Activated naive CD8-positive, alpha-beta T cell treated with anti-CD3 and anti-CD28 coated beads for 36 hours (primary cell): Measurements from ENCODE around the gene DYRK2. TPM values are rescaled to one million over a fixed set of nuclear protein-coding genes. Genes with fewer than 3 reads are reported as not detected.
"Not testable (repeated sequence)": the region's sequence is repeated elsewhere in the genome, so short reads cannot be mapped to it uniquely, and the experiment has no call there.

Experiments used
- DNase-seq: peaks from one replicate; pipeline ENCODE4 v3.0.0; 2021
- H3K27ac Mint-ChIP-seq: one replicate; pipeline ENCODE4 v1.8.0; 2022; ENCODE audit warnings: mild to moderate bottlenecking, moderate library complexity, mixed read lengths
- H3K27me3 Mint-ChIP-seq: one replicate; pipeline ENCODE4 v1.8.0; 2022; ENCODE audit warnings: mild to moderate bottlenecking, mixed read lengths
- H3K36me3 Mint-ChIP-seq: one replicate; pipeline ENCODE4 v1.8.0; 2021; ENCODE audit warnings: mild to moderate bottlenecking, mixed read lengths
- H3K4me1 Mint-ChIP-seq: one replicate; pipeline ENCODE4 v1.8.0; 2021; ENCODE audit warnings: mixed read lengths
- H3K4me3 Mint-ChIP-seq: one replicate; pipeline ENCODE4 v1.8.0; 2022; ENCODE audit warnings: mild to moderate bottlenecking, moderate library complexity, mixed read lengths
- H3K9me3 Mint-ChIP-seq: one replicate; pipeline ENCODE4 v1.8.0; 2022; ENCODE audit warnings: mixed read lengths
- total RNA-seq, 2 experiments: library from RNA; stranded (reverse); gene quantifications; one replicate each; pipeline ENCODE4 v1.2.3, GENCODE V29; 2021

The DYRK2 gene
- total RNA-seq, 2 experiments from 2014 or later: 29.6 to 33.0 TPM

DNA sequence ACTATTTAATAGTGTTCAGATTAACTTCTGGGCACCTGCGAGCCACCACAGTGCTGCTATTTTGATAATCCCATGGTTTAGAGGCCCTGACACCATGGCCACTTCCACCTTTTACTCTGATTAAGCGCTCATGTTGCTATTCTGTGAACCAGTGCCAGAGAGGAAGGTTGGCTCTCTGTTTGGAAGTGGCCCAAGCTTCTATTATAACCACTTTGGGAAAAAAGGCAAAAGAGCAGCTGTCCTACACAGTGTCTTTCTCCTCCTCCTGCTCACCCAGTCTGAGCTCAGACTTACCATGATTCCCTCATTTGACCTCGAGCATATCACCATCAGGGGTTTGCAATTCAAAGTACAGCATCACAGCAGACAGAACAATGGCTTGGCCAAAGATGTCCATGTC is 23.3 kb downstream of the DYRK2 start:
- H3K4me1 Mint-ChIP-seq: peaks cover 40% of the 10 kb centered on the region
- H3K27me3 Mint-ChIP-seq: no peaks in the 10 kb centered on the region
- H3K9me3 Mint-ChIP-seq: peaks cover 28% of the 10 kb centered on the region
- no peak overlapping the region for H3K4me3 Mint-ChIP-seq
- DNase-seq: no peak
- H3K36me3 Mint-ChIP-seq: peaks cover 53% of the 10 kb centered on the region
- H3K27ac Mint-ChIP-seq: no peak overlapping the region

DNA sequence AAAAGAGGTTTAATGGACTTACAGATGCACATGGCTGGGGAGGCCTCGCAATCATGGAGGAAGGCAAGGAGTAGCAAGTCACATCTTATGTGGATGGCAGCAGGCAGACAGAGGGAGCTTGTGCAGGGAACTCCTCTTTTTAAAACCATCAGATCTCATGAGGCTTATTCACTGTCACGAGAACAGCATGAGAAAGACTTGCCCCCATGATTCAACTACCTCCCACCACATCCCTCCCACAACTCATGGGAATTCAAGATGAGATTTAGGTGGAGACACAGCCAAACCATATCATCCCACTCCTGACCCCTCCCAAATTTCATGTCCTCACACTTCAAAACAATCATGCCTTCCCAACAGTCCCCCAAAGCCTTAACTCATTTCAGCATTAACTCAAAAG is 24.0 kb downstream of the DYRK2 start:
- Mint-ChIP-seq H3K36me3 (peaks cover 47% of the 10 kb centered on the region), H3K9me3 (peaks cover 28% of the 10 kb centered on the region), H3K4me1 (peaks cover 34% of the 10 kb centered on the region)
- not testable (repeated sequence) for H3K27ac Mint-ChIP-seq, H3K27me3 Mint-ChIP-seq, H3K4me3 Mint-ChIP-seq, DNase-seq

- Mint-ChIP-seq H3K36me3 (peaks cover 45% of the 10 kb centered on the region), H3K9me3 (peaks cover 28% of the 10 kb centered on the region), H3K4me1 (peaks cover 35% of the 10 kb centered on the region)
- H3K4me3 Mint-ChIP-seq, DNase-seq, H3K27me3 Mint-ChIP-seq, H3K27ac Mint-ChIP-seq: not testable (repeated sequence)
Measured at GRCh38 chr12:67673509-67673908, 25.0 kb downstream of the DYRK2 start.

GRCh38 chr12:67674417-67674816 is 25.9 kb downstream of the DYRK2 start:
- Mint-ChIP-seq H3K27ac (no peak overlapping the region), H3K4me3 (no peak overlapping the region), H3K27me3 (no peaks in the 10 kb centered on the region), H3K4me1 (peaks cover 36% of the 10 kb centered on the region), H3K9me3 (peaks cover 28% of the 10 kb centered on the region), H3K36me3 (peaks cover 47% of the 10 kb centered on the region)
- DNase-seq: no peak

DNA sequence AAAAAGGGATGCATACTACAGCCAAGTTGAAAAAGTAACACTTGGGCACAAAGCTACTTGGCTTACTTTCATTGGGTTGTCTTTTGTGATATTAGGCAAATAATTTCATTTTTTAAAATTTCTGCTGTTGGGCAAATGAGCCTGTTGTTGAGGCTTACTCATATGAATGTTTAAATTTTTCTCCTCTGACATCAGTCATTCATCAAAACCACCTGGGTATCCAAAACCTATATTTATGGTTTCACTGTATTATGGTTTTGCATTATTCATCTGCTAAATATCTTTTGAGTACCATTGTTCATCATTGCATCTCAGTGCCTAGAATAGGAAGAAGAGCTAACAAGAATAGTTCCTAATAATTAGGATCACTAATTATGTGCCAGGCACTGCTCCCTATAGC is 28.1 kb downstream of the DYRK2 start:
- DNase-seq: no peak
- Mint-ChIP-seq H3K4me1 (peaks cover 25% of the 10 kb centered on the region), H3K27ac (no peak overlapping the region), H3K9me3 (peaks cover 23% of the 10 kb centered on the region), H3K36me3 (peaks cover 42% of the 10 kb centered on the region), H3K4me3 (no peak overlapping the region), H3K27me3 (no peaks in the 10 kb centered on the region)

DNA sequence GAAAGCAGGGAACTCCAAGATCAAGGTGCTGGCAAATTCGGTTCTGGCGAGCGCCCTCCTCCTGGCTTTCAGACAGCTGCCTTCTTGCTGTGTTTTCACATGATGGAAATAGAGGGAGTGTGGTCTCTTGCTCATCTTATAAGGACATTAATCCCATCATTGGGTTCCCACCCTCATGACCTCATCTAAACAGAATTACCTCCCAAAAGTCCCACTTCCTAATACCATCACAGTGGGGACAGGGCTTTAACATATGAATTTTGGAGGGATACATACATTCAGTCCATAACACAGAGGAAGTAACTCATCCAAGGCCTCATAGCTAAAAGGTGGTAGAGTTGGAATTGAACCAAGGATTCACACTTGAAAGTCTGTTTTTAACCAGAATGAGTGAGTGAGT is 28.6 kb downstream of the DYRK2 start:
- DNase-seq: no peak
- H3K27ac Mint-ChIP-seq: no peak overlapping the region
- H3K36me3 Mint-ChIP-seq: peaks cover 44% of the 10 kb centered on the region
- no peaks in the 10 kb centered on the region for H3K27me3 Mint-ChIP-seq
- peaks cover 21% of the 10 kb centered on the region for H3K9me3 Mint-ChIP-seq
- peaks cover 25% of the 10 kb centered on the region for H3K4me1 Mint-ChIP-seq
- no peak overlapping the region for H3K4me3 Mint-ChIP-seq

DNA sequence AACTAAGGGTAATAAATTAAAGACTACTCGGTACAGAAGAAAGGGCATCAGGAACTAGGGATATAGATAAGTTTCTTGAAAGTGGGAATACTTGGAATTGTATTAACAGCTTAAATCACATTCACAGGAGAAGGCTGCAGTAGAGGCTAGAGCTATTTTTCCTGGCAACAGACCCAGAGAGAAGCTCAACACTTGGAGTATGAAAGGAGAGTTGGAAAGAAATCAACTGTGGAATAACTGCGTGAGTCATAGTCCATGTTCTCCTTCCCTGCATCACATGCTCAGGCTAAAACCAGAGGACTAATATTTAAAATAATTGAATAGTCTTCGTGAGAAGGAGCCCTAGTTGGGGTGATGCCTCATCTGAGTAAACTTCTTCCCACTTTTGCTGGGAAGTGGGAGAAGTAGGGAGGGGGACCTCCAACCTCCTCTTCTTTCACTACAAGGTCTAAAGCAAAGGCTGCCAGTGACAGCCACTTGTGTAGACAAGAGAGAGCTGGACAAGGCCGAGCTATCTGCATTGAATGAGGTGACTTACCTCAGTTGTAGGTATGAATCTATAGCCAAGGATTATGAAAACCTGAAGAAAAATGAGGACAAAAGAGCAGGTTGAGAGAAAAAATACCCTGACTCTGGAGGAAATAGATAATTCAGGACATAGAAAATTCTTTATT is 32.7 kb downstream of the DYRK2 start:
- Mint-ChIP-seq H3K36me3 (peaks cover 22% of the 10 kb centered on the region), H3K4me1 (peaks cover 15% of the 10 kb centered on the region), H3K9me3 (no peaks in the 10 kb centered on the region), H3K4me3 (no peak overlapping the region), H3K27ac (no peak overlapping the region), H3K27me3 (no peaks in the 10 kb centered on the region)
- DNase-seq: no peak

- peaks cover 13% of the 10 kb centered on the region for H3K4me1 Mint-ChIP-seq
- peaks cover 25% of the 10 kb centered on the region for H3K36me3 Mint-ChIP-seq
- H3K4me3 Mint-ChIP-seq: no peak overlapping the region
- no peak for DNase-seq
- no peaks in the 10 kb centered on the region for H3K9me3 Mint-ChIP-seq
- no peaks in the 10 kb centered on the region for H3K27me3 Mint-ChIP-seq
- no peak overlapping the region for H3K27ac Mint-ChIP-seq
Measured at GRCh38 chr12:67681941-67682620, 33.5 kb downstream of the DYRK2 start.

DNA sequence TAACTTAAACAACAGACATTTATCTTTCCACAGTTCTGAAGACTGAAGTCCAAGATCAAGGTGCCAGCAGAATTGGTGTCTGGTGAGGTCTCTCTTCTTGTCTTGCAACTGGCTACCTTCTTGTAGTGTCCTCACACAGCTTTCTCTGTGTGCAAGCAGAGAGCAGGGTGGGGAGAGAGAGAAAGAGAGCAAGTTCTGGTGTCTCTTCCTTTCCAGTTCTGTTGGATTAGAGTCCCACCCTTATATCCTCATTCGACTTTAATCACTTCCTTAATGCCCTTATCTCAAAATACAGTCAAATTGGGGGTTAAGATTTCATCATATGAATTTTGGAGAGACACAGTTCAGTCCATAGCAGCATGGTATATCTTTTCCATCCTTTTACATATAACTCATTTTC is 40.8 kb downstream of the DYRK2 start:
- Mint-ChIP-seq H3K4me3 (no peak overlapping the region), H3K36me3 (peaks cover 17% of the 10 kb centered on the region), H3K27me3 (no peaks in the 10 kb centered on the region), H3K9me3 (peaks cover 4% of the 10 kb centered on the region), H3K4me1 (peaks cover 15% of the 10 kb centered on the region), H3K27ac (no peak overlapping the region)
- DNase-seq: no peak

DNA sequence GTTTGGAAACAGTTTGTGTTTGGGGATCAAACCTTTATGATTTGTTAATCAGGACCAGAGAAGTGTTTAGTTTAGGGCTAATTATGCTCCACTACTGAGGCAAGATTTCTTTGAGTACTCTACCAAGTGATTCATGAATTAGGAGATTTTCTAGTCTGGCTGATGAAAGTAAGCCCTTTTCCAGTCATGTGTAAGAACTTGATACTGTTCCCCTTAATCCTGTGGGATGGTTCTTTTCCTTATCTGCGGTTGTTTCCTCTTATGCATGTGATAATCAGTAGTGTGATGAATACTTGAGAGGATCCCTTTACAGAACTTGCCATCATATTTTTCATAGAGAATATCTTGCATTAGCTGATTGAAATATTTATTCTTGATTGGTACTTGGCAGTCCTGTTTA is 42.1 kb downstream of the DYRK2 start:
- DNase-seq: no peak
- Mint-ChIP-seq H3K36me3 (peaks cover 15% of the 10 kb centered on the region), H3K4me3 (no peak overlapping the region), H3K9me3 (peaks cover 4% of the 10 kb centered on the region), H3K27me3 (no peaks in the 10 kb centered on the region), H3K27ac (no peak overlapping the region), H3K4me1 (peaks cover 28% of the 10 kb centered on the region)

GRCh38 chr12:67691220-67691619 is 42.7 kb downstream of the DYRK2 start:
- Mint-ChIP-seq H3K36me3 (peaks cover 15% of the 10 kb centered on the region), H3K9me3 (peaks cover 4% of the 10 kb centered on the region), H3K4me1 (peaks cover 28% of the 10 kb centered on the region), H3K27me3 (no peaks in the 10 kb centered on the region), H3K4me3 (no peak overlapping the region), H3K27ac (no peak overlapping the region)
- DNase-seq: no peak

DNA sequence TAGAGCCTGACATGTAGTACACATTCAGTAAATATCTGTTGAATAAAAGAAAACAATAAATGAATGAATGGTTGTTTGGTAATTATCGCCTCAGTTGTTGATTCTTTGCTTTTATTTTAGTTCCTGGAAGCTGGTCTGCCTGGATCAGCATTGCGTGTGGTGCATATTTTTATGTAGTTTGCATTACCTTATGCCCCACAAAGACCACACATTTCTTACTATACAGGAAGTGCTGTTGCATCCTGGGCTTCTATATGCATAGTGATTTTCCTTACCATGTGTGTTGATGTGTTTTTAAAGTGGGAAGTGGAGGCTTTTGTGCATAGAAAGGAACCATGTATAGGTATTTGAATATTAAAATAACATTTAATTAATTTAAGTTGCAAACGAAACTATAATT is 43.6 kb downstream of the DYRK2 start:
- Mint-ChIP-seq H3K4me1 (peaks cover 32% of the 10 kb centered on the region), H3K27ac (peak overlapping the region; percentile 0), H3K27me3 (no peaks in the 10 kb centered on the region), H3K36me3 (peaks cover 12% of the 10 kb centered on the region), H3K4me3 (no peak overlapping the region), H3K9me3 (peaks cover 4% of the 10 kb centered on the region)
- DNase-seq: no peak

DNA sequence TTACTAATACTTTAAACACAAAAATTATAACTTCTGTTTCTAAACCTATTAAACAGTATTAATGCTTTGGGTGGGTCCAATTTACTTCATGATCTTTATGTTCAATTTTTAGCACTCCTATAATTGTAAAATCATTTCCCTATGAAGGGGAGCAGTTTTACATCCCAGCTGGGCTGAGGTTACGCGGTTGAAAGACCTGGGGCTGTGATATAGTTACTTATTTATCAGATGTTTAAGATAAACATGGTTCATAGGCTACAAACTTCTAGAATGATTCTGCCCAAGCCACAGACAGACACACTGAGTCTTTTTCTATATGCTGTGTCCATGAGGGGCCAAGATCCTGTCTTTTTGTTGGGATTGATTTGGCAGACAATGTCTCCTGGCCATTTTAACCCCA is 44.4 kb downstream of the DYRK2 start:
- no peak overlapping the region for H3K4me3 Mint-ChIP-seq
- H3K27ac Mint-ChIP-seq: no peak overlapping the region
- no peaks in the 10 kb centered on the region for H3K27me3 Mint-ChIP-seq
- DNase-seq: no peak
- H3K36me3 Mint-ChIP-seq: peaks cover 10% of the 10 kb centered on the region
- peaks cover 40% of the 10 kb centered on the region for H3K4me1 Mint-ChIP-seq
- H3K9me3 Mint-ChIP-seq: no peaks in the 10 kb centered on the region

DNA sequence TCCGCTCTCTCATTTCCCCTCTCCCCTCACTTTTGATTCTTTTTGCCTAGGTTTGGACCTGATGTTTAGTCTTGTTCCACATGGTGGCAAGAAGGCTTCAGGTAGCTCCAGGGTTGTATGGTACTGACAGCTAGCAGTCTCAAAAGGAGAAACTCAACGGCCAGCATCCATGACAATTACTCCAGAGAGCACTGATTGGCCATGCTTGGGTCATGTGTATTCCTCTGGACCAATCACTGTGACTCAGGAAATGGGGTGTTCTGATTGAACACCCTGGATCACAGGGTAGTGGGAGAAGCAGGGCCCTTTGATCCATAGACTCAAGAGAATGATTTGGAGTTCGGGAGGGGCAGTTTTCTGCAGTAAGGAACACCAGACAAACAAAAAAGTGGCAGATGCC is 45.3 kb downstream of the DYRK2 start:
- Mint-ChIP-seq H3K36me3 (peaks cover 10% of the 10 kb centered on the region), H3K27ac (no peak overlapping the region), H3K27me3 (no peaks in the 10 kb centered on the region), H3K4me1 (peaks cover 47% of the 10 kb centered on the region), H3K4me3 (no peak overlapping the region), H3K9me3 (no peaks in the 10 kb centered on the region)
- no peak for DNase-seq

DNA sequence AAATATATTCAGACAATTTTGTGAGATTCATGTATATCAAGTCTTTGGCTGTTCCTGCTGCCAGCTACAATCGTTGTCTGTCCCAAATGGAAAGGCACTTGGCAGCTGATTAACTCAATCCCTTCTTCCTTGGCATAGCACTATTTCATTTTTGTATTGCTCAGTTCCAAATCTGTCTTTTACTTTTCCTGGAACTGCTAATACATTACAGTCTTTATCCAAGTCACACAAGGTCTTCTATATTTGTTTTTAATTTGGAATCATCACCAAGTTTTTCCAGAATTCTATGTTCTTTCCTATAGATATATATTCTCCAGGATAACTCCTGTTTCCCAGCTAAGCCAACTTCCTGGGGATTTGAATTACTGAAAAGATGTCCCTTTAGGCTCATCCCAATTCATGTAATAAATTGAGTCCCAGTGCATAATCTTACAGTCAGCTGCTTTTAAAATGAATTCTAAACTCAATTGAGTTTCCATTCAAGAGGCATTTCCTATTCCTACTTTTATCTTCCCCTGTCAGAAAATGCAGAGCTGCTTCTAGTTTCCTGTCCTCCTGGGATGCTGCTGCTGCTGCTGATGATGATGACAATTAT is 45.9 kb downstream of the DYRK2 start:
- Mint-ChIP-seq H3K9me3 (no peaks in the 10 kb centered on the region), H3K27me3 (no peaks in the 10 kb centered on the region), H3K27ac (no peak overlapping the region), H3K36me3 (peaks cover 10% of the 10 kb centered on the region), H3K4me3 (no peak overlapping the region), H3K4me1 (peaks cover 52% of the 10 kb centered on the region)
- DNase-seq: no peak

DNA sequence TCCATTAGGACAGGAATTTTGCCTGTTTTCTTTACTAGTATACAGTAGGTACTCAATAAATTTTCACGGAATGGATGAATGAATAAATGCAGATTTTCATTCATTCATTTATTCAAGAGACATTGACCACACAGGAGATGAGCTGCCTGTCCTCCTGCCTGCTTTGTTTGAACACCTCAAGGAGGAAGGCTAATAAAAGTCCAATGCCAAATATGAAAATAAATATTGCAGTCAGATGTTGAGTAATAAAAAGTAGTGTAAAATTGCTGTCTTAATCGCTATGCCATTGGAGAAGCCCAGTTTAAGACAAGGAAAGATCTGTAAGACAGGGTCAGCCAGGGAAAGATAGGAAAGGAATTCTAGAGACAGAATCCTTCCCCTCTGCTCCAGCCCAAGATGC is 47.4 kb downstream of the DYRK2 start:
- Mint-ChIP-seq H3K9me3 (no peaks in the 10 kb centered on the region), H3K4me1 (peaks cover 61% of the 10 kb centered on the region), H3K4me3 (no peak overlapping the region), H3K36me3 (peaks cover 10% of the 10 kb centered on the region), H3K27ac (no peak overlapping the region), H3K27me3 (no peaks in the 10 kb centered on the region)
- no peak for DNase-seq
